Measurements from ENCODE around the gene SIRT3. TPM values are rescaled to one million over a fixed set of nuclear protein-coding genes. Genes with fewer than 3 reads are reported as not detected.

SIRT3 gene
- total and polyA plus RNA-seq, 2 of the 13 experiments (the other 11 are each of a cell fraction or from before 2014, with no cell fraction given) = 15.1 to 18.2 TPM

GRCh38 chr11:207208-207862 lies 28.8 kb downstream of the SIRT3 start, which contains the start of the genes BET1L and RIC8A (continued):
- TF ChIP-seq, protein P1, sequence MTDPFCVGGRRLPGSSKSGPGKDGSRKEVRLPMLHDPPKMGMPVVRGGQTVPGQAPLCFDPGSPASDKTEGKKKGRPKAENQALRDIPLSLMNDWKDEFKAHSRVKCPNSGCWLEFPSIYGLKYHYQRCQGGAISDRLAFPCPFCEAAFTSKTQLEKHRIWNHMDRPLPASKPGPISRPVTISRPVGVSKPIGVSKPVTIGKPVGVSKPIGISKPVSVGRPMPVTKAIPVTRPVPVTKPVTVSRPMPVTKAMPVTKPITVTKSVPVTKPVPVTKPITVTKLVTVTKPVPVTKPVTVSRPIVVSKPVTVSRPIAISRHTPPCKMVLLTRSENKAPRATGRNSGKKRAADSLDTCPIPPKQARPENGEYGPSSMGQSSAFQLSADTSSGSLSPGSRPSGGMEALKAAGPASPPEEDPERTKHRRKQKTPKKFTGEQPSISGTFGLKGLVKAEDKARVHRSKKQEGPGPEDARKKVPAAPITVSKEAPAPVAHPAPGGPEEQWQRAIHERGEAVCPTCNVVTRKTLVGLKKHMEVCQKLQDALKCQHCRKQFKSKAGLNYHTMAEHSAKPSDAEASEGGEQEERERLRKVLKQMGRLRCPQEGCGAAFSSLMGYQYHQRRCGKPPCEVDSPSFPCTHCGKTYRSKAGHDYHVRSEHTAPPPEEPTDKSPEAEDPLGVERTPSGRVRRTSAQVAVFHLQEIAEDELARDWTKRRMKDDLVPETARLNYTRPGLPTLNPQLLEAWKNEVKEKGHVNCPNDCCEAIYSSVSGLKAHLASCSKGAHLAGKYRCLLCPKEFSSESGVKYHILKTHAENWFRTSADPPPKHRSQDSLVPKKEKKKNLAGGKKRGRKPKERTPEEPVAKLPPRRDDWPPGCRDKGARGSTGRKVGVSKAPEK (CRISPR knock-in tag; IDR thresholded peaks at IDR 0.05; ENCODE audit: borderline replicate concordance) = no peak
- TF ChIP-seq BRCA1 (CRISPR knock-in tag; IDR thresholded peaks at IDR 0.05) = no peak; the same call in 1 of the 2 replicates
- TF ChIP-seq ZNF143 (CRISPR knock-in tag; IDR thresholded peaks at IDR 0.05) = peak; percentile 77
- TF ChIP-seq, protein P2, sequence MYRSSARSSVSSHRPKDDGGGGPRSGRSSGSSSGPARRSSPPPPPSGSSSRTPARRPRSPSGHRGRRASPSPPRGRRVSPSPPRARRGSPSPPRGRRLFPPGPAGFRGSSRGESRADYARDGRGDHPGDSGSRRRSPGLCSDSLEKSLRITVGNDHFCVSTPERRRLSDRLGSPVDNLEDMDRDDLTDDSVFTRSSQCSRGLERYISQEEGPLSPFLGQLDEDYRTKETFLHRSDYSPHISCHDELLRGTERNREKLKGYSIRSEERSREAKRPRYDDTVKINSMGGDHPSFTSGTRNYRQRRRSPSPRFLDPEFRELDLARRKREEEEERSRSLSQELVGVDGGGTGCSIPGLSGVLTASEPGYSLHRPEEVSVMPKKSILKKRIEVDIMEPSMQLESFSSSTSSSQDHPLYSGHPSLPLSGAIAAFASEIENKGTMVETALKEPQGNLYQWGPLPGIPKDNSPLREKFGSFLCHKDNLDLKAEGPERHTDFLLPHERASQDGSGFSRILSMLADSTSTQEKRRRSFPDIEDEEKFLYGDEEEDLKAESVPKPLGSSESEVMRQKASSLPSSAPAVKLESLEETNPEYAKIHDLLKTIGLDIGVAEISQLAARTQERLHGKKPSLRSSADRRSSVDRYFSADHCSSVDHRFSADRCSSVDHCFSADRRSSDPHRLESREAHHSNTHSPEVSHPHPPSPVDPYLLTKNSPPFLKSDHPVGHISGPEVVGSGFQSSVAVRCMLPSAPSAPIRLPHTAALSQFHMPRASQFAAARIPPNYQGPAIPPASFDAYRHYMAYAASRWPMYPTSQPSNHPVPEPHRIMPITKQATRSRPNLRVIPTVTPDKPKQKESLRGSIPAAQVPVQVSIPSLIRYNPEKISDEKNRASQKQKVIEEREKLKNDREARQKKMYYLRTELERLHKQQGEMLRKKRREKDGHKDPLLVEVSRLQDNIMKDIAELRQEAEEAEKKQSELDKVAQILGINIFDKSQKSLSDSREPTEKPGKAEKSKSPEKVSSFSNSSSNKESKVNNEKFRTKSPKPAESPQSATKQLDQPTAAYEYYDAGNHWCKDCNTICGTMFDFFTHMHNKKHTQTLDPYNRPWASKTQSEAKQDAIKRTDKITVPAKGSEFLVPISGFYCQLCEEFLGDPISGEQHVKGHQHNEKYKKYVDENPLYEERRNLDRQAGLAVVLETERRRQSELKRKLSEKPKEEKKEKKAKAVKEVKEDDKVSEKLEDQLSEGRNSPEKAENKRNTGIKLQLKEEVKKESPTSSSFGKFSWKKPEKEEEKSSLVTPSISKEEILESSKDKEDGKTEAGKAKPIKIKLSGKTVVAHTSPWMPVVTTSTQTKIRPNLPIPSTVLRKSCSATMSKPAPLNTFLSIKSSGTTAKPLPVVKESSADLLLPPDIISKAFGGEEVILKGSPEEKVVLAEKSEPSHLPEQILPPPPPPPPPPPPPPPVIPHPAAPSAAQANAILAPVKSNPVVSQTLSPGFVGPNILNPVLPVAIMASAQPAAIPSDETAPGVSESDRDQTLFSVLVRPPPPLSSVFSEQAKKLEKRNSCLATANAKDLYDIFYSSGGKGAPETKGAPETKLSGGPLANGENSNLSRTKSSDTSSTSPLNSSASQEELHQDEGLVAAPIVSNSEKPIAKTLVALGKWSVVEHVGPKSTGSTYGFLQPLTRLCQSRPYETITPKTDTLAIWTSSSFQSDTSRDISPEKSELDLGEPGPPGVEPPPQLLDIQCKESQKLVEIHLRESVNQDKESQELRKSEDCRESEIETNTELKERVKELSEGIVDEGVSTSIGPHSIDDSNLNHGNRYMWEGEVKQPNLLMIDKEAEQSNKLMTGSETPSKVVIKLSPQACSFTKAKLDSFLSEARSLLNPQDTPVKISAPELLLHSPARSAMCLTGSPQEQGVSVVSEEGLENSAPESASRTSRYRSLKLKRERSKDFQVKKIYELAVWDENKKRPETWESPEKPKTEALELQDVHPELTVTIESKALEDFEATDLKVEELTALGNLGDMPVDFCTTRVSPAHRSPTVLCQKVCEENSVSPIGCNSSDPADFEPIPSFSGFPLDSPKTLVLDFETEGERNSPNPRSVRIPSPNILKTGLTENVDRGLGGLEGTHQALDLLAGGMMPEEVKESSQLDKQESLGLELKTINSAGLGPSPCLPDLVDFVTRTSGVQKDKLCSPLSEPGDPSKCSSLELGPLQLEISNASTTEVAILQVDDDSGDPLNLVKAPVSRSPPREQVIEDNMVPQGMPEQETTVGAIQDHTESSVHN (CRISPR knock-in tag; IDR thresholded peaks at IDR 0.05) = no peak
- TF ChIP-seq ZC3H13 (CRISPR knock-in tag; IDR thresholded peaks at IDR 0.05) = peak; percentile 89; the same call in 1 of the 2 replicates
- peak; percentile 96 for TF ChIP-seq TAF1 (CRISPR knock-in tag; IDR thresholded peaks at IDR 0.05)
- no peak for TF ChIP-seq ZNF205 (CRISPR knock-in tag; IDR thresholded peaks at IDR 0.05)
- TF ChIP-seq ZNF780A (CRISPR knock-in tag; IDR thresholded peaks at IDR 0.05) = no peak
- 0 out of 2 replicates have a peak, but pooled peaks have one; percentile 51 for TF ChIP-seq ISX (CRISPR knock-in tag; conservative IDR thresholded peaks at IDR 0.05)
- no peak for TF ChIP-seq ZNF740 (CRISPR knock-in tag; IDR thresholded peaks at IDR 0.05)
- TF ChIP-seq MZF1 (CRISPR knock-in tag; IDR thresholded peaks at IDR 0.05; ENCODE audit: borderline replicate concordance) = no peak
- TF ChIP-seq NCOR1 (IDR thresholded peaks at IDR 0.05; ENCODE audit: borderline replicate concordance, low read length) = no peak
- no peak for TF ChIP-seq RFXANK (CRISPR knock-in tag; IDR thresholded peaks at IDR 0.05)
- TF ChIP-seq NCOA1 (CRISPR knock-in tag; IDR thresholded peaks at IDR 0.05) = no peak; the same call in 1 of the 2 replicates
- no peak for TF ChIP-seq ZNF24 (IDR thresholded peaks at IDR 0.05)
- no peak; the same call in 1 of the 2 replicates for TF ChIP-seq CHD2 (IDR thresholded peaks at IDR 0.05; ENCODE audit: low read depth, low read length)
- TF ChIP-seq FOXK2 (IDR thresholded peaks at IDR 0.05) = peak; percentile 51; the same call in 1 of the 2 replicates
- no peak; the same call in 1 of the 2 replicates for TF ChIP-seq ZBTB7B (CRISPR knock-in tag; IDR thresholded peaks at IDR 0.05)
- peak; percentile 63 for TF ChIP-seq SRSF1 (optimal IDR thresholded peaks at IDR 0.05; ENCODE audit: low read depth, low read length)
- peak; percentile 74 for TF ChIP-seq CREB1 (IDR thresholded peaks at IDR 0.05)
- TF ChIP-seq CREB1 (CRISPR knock-in tag; IDR thresholded peaks at IDR 0.05) = peak; percentile 91
- no peak for TF ChIP-seq TP53 (CRISPR knock-in tag; conservative IDR thresholded peaks at IDR 0.05)
